Stimulated activated CD4-positive, alpha-beta T cell treated with anti-CD3 and anti-CD28 coated beads, Interleukin-4, amount 100 ng/mL, for 1 hour (primary cell): ENCODE measurements around the gene HSD17B1.
"Not testable (repeated sequence)": the region's sequence is repeated elsewhere in the genome, so short reads cannot be mapped to it uniquely, and the experiment has no call there.

Experiments used
- DNase-seq: peaks from one replicate; pipeline ENCODE4 v3.0.0-alpha.2; 2020

Gene HSD17B1

GRCh38 chr17:42526031-42526444, 26.7 kb upstream of the HSD17B1 start:
- DNase-seq = no peak

- DNase-seq = no peak
Measured at GRCh38 chr17:42527932-42528331, 24.8 kb upstream of the HSD17B1 start.

GRCh38 chr17:42529061-42529460, 23.7 kb upstream of the HSD17B1 start:
- no peak for DNase-seq

- no peak for DNase-seq
Measured at GRCh38 chr17:42530952-42531454, 21.7 kb upstream of the HSD17B1 start.

GRCh38 chr17:42531455-42532354, 21.0 kb upstream of the HSD17B1 start:
- DNase-seq = peak; percentile 55

GRCh38 chr17:42535155-42536047, 17.3 kb upstream of the HSD17B1 start:
- no peak for DNase-seq

GRCh38 chr17:42536048-42536371, 16.7 kb upstream of the HSD17B1 start, which contains the start of gene NAGLU:
Gene NAGLU (plus strand): TSS chr17:42536241. CDS start chr17:42536273, 32 bp downstream.
- peak; percentile 84 for DNase-seq

GRCh38 chr17:42536372-42537155, 16.2 kb upstream of the HSD17B1 start:
- DNase-seq = peak; percentile 76

GRCh38 chr17:42537156-42537805, 15.4 kb upstream of the HSD17B1 start:
- no peak for DNase-seq

- no peak for DNase-seq
Measured at GRCh38 chr17:42537826-42538451, 14.8 kb upstream of the HSD17B1 start.

- DNase-seq = no peak
Measured at GRCh38 chr17:42538482-42538881, 14.2 kb upstream of the HSD17B1 start.

GRCh38 chr17:42540558-42540957, 12.2 kb upstream of the HSD17B1 start:
- not testable (repeated sequence) for DNase-seq

GRCh38 chr17:42541041-42541833, 11.5 kb upstream of the HSD17B1 start:
- DNase-seq = no peak

- no peak for DNase-seq
Measured at GRCh38 chr17:42543190-42544079, 9.3 kb upstream of the HSD17B1 start.

GRCh38 chr17:42544874-42545283, 7.8 kb upstream of the HSD17B1 start:
- no peak for DNase-seq

GRCh38 chr17:42545755-42546505, 6.8 kb upstream of the HSD17B1 start:
- not testable (repeated sequence) for DNase-seq

GRCh38 chr17:42547001-42547461, 5.7 kb upstream of the HSD17B1 start:
- DNase-seq = no peak

- DNase-seq = no peak
Measured at GRCh38 chr17:42547698-42548069, 5.0 kb upstream of the HSD17B1 start.
